Measurements from ENCODE around the gene CNTD1. TPM values are rescaled to one million over a fixed set of nuclear protein-coding genes. Genes with fewer than 3 reads are reported as not detected.

Gene CNTD1
- total RNA-seq, 1 experiment from 2014 or later, result not detected

- DNase-seq (ENCODE audit: low spot score), result no peak
- no peaks in the 10 kb centered on the region for H3K9me3 Mint-ChIP-seq
- ChIA-PET CTCF (interaction anchor here (0.9 to 1.4 kb wide), 2 partner anchors 111 to 121 kb away, joined by 3 to 4 read pairs; no protein-coding TSS in a partner anchor), POLR2A (no interaction called here)
- TF ChIP-seq USF2 (CRISPR knock-in tag; IDR thresholded peaks at IDR 0.05), result no peak
- TF ChIP-seq ZNF232 (CRISPR knock-in tag; IDR thresholded peaks at IDR 0.05), result no peak
- TF ChIP-seq ZNF263 (CRISPR knock-in tag; IDR thresholded peaks at IDR 0.05; ENCODE audit: low read depth), result no peak
- no peak for TF ChIP-seq FOXP4 (CRISPR knock-in tag; IDR thresholded peaks at IDR 0.05)
- no peaks in the 10 kb centered on the region for H3K4me1 Mint-ChIP-seq
- no peak overlapping the region for H3K27ac Mint-ChIP-seq
- no peak for ATAC-seq
- no peaks in the 10 kb centered on the region for H3K27me3 Mint-ChIP-seq (ENCODE audit: low read depth)
- H3K4me3 Mint-ChIP-seq, result no peak overlapping the region
- peaks cover 61% of the 10 kb centered on the region for H3K36me3 Mint-ChIP-seq
Observed at GRCh38 chr17:42817866-42818265, 19.2 kb downstream of the CNTD1 start.

GRCh38 chr17:42818379-42818778 is 19.7 kb downstream of the CNTD1 start:
- peaks cover 61% of the 10 kb centered on the region for H3K36me3 Mint-ChIP-seq
- no peaks in the 10 kb centered on the region for H3K27me3 Mint-ChIP-seq (ENCODE audit: low read depth)
- ChIA-PET POLR2A (no interaction called here), CTCF (interaction anchor here (0.9 kb wide), 1 partner anchor 110 kb away, joined by 3 read pairs; no protein-coding TSS in a partner anchor)
- no peaks in the 10 kb centered on the region for H3K9me3 Mint-ChIP-seq
- no peak for DNase-seq (ENCODE audit: low spot score)
- no peak overlapping the region for H3K4me3 Mint-ChIP-seq
- H3K27ac Mint-ChIP-seq, result no peak overlapping the region
- H3K4me1 Mint-ChIP-seq, result peaks cover 2% of the 10 kb centered on the region
- no peak for ATAC-seq
- TF ChIP-seq NR2C2 (CRISPR knock-in tag; IDR thresholded peaks at IDR 0.05) (no peak), TEAD4 (CRISPR knock-in tag; IDR thresholded peaks at IDR 0.05) (no peak), ZNF121 (CRISPR knock-in tag; IDR thresholded peaks at IDR 0.05) (no peak), CREM (CRISPR knock-in tag; IDR thresholded peaks at IDR 0.05) (no peak), ZBTB21 (CRISPR knock-in tag; IDR thresholded peaks at IDR 0.05; ENCODE audit: borderline replicate concordance) (no peak), AFF4 (CRISPR knock-in tag; IDR thresholded peaks at IDR 0.05; ENCODE audit: borderline replicate concordance) (no peak), STAT6 (CRISPR knock-in tag; conservative IDR thresholded peaks at IDR 0.05; ENCODE audit: low read depth) (no peak), ETV6 (CRISPR knock-in tag; IDR thresholded peaks at IDR 0.05) (no peak), FOXP4 (CRISPR knock-in tag; IDR thresholded peaks at IDR 0.05) (no peak), ZBTB43 (CRISPR knock-in tag; IDR thresholded peaks at IDR 0.05) (no peak), MXD4 (CRISPR knock-in tag; IDR thresholded peaks at IDR 0.05; ENCODE audit: borderline replicate concordance) (no peak), GABPB1 (CRISPR knock-in tag; IDR thresholded peaks at IDR 0.05) (no peak), ARID4B (CRISPR knock-in tag; IDR thresholded peaks at IDR 0.05; ENCODE audit: borderline replicate concordance) (no peak), ATF1 (CRISPR knock-in tag; IDR thresholded peaks at IDR 0.05) (no peak)

All from WTC11 (cell line).